Ishikawa (cell line): Measurements from ENCODE around the gene COL6A1.

Experiments used
- CEBPB ChIP-seq: IDR thresholded peaks from 2 replicates; pipeline ENCODE4 v1.6.1; 2012
- MAX ChIP-seq: IDR thresholded peaks from 2 replicates; pipeline ENCODE4 v1.6.1; 2012
- RAD21 ChIP-seq: IDR thresholded peaks from 2 replicates; pipeline ENCODE4 v1.6.1; 2012; ENCODE audit warnings: low read depth
- TEAD4 ChIP-seq: IDR thresholded peaks from 2 replicates; pipeline ENCODE4 v1.6.1; 2012
- TF ChIP-seq, protein P1 (sequence below): IDR thresholded peaks from 2 replicates; pipeline ENCODE4 v1.6.1; 2012

DNA sequence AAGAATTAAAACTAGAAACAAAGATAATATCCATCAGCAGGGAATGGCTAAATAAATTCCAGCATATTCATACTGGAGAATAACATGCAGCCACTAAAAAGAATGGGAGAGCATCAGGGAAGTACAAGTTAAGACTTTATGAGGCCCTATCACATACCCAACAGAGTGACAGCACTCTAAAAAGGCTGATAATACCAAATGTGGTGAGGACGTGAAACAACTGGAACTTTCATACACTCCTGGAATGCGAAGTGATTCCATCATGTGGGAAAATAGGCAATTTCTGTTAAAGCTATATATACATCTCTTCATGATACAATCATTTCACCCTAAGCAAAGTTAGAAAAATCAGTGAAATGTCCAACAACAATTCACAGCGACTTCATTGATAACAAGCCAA, 42.6 kb downstream of the COL6A1 start:
- TF ChIP-seq, protein P1, sequence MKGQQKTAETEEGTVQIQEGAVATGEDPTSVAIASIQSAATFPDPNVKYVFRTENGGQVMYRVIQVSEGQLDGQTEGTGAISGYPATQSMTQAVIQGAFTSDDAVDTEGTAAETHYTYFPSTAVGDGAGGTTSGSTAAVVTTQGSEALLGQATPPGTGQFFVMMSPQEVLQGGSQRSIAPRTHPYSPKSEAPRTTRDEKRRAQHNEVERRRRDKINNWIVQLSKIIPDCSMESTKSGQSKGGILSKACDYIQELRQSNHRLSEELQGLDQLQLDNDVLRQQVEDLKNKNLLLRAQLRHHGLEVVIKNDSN = no peak
- TF ChIP-seq MAX (no peak), RAD21 (no peak), CEBPB (no peak), TEAD4 (no peak)
